ENCODE measurements around the gene SRD5A1.

- TF ChIP-seq CTCF (IDR thresholded peaks at IDR 0.05) (no peak), EZH2 (IDR thresholded peaks at IDR 0.05) (no peak)
Observed at GRCh38 chr5:6597557-6597956, 35.7 kb upstream of the SRD5A1 start.

Measured in neural progenitor cell (in vitro differentiated cells).